ENCODE data around the gene HTR5A.

- TF ChIP-seq EP300 (IDR thresholded peaks at IDR 0.05) (no peak), CTCF (IDR thresholded peaks at IDR 0.05) (no peak), POLR2A (IDR thresholded peaks at IDR 0.05; ENCODE audit: low read depth) (no peak)
These were observed 60.4 kb downstream of the HTR5A start for GRCh38 chr7:155130493-155130892.

Data from esophagus muscularis mucosa (tissue), 4 donors.